HG02943 (cell line): ENCODE data around the gene LRP1-AS.
"Not testable (repeated sequence)": the region's sequence is repeated elsewhere in the genome, so short reads cannot be mapped to it uniquely, and the experiment has no call there.

Experiments used
- ATAC-seq: cut with Tn5 transposase; IDR thresholded peaks from one replicate; pipeline ENCODE4 v1.9.1; 2021; ENCODE audit warnings: mild to moderate bottlenecking, low read depth, moderate library complexity; ENCODE audit not compliant: unreplicated experiment

LRP1-AS gene

GRCh38 chr12:57124261-57124877 is 23.1 kb downstream of the LRP1-AS start:
- ATAC-seq = no peak

DNA sequence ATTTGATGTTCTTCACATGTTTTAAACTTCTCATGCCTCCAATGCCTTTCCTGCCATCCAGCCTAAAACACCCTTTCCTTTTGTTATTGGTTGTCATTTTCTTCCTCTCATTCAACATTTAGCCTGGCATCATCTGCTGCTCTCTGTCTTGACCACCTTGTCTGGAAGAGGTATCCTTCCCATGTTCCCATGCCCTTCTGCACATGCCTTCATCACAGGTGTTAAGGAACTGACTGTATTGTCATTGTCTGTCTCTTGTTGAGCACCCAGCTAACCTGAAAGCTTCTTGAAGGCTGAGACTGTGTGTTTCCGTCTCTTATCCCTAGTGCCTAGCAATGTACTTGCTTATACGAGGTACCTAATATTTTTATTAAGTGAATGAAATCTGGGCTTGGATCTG is 23.6 kb downstream of the LRP1-AS start:
- ATAC-seq = no peak

DNA sequence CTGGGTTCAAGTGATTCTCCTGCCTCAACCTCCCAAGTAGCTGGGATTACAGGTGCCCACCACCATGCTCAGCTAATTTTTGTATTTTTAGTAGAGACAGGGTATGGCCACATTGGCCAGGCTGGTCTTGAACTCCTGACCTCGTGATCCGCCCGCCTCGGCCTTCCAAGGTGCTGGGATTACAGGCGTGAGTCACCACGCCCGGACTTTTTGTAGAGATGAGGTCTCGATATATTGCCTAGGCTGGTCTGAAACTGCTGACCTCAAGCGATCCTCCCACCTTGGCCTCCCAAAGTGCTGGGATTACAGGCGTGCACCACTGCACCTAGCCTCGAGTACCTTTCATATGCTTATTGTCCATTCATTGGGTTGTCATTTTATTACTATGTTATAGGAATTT is 26.7 kb downstream of the LRP1-AS start:
- ATAC-seq = not testable (repeated sequence)

- no peak for ATAC-seq
Observed at GRCh38 chr12:57119294-57120085, 27.9 kb downstream of the LRP1-AS start.

DNA sequence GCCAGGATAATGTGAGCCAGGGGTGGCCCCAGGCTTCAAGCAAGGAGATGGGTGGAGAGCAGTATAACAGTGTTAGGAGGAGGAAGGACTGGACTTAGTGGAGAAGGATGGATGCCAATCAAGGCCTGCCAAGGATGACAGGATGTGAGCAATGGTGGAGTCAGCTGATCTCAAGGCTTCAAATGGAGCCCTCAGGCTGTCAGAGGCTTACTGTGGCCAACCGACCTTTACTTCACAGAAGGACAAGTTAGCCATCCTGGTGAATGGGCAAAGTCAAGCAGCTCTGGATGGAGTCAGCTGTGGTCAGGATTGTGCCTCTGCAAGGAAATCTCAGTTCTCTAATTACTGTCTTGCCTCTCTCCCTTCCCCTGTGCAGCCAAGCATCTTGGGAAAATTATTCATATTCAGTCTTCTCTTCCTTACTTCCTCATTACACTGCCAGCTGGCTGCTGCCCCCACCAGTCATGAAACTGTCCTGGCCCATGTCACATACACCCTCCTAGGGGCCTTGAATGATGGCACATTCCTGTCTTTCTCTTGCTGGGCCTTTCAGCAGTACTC is 28.6 kb downstream of the LRP1-AS start:
- ATAC-seq = no peak

- ATAC-seq = no peak
Observed at GRCh38 chr12:57116580-57117281, 30.7 kb downstream of the LRP1-AS start.

DNA sequence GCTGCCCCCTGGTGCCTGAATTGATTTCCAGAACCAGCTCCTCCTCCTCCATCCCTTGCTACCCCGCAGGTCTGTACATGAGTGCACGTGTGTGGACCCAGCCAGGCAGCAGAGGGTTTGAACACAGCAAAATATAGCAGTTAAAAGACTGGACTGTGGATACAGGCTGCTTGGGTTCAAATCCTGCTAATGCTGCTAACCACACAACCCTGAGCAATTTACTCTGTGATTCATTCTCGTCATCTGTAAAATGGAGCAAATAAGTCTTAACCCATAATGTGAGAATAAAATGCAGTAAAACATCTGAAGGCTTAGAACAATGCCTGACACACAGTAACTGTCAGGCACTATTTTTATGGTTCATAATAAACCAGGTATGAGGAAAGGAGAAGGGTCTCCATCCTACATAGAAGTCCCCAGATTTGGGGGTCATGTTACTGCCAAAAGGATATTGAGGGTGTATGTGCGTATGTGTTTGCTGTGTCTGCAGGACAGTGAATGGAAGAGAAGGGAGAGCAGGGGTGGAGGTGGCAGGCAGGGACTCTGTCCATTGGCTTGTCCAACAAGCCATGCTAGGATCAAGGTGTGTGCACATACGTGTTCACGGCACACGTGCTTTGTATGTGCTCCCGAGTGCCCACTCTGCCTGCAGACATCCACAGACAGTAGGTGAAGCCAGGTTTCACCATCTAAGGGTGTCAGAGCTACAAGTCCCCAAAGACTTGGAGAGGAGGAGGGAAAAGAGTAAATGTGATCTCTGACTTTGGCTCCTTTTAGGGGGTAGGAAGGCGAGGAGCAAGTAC is 34.7 kb downstream of the LRP1-AS start:
- no peak for ATAC-seq

GRCh38 chr12:57111031-57111734 is 36.2 kb downstream of the LRP1-AS start, which contains the start of gene STAT6:
STAT6 (minus strand) TSS chr12:57111362; CDS start chr12:57108278, 3,084 bp downstream.
- peak; percentile 64 for ATAC-seq

- ATAC-seq = no peak
Observed at GRCh38 chr12:57110104-57111030, 37.1 kb downstream of the LRP1-AS start.

- ATAC-seq = no peak
Observed at GRCh38 chr12:57109207-57110103, 38.0 kb downstream of the LRP1-AS start.

DNA sequence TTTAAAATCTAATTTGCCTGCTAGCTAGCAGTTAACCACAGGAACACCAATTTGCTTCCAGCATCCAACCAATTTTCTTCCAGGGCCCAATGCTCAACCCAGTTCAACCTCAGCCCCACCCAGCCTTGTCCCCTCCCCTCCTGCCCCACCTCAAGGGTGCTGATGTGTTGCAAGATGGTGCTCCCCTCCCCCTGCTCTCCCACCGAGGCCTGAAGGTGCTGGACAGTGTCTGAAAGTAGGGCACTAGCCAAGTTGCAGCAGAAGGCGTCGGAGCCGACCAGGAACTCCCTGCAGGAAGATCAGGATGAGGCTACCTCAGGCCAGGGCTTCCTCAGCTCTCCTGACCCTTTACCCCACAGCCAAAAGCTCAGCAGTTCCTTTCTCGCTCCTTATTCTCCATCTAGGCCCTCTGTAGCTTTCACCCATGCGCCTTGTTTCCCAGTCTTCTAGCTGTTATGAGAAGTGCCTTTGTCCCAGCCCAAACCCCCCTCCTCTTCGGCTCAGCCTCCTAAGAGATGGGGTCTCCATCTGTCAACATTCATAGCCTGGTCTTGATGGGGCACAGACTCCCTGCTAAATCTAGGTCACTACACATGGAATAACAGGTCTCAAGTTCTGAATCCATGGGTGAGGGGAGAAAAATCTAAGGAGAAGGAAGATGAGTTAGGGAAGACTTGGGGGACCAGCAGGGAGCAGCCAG is 39.8 kb downstream of the LRP1-AS start:
- no peak for ATAC-seq

DNA sequence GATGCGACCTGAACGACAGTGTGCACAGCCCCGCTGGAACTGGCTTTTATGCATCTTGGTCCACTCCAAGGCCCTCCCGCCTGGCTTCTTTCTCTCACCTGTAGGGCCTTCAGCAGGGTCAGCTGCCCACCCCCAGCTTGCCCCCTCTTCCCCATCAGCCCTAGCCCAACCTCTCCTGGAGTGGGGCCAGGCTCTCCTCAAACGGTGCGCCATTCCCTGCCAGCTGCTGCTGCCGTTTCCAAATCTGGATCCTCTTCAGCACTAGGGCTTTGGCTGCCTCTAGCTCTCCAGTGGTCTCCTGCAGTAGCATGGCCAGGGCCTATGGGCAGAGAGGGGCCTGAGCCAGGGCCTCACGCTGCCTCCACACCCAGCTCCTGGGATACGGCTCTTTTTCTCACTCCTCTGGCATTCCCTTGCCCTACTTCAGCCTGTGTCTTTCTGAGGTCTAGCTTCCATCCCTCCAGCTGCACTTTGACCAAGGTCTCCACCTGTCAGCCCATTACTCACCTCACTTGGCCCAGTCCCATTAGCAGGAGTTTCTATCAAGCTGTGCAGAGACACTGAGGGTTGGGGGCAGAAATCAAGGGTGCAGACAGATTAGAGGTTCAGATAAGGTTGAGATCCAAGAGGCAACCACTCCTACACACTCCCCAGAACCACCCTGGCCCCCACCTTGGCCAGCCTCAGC is 41.3 kb downstream of the LRP1-AS start:
- no peak for ATAC-seq

GRCh38 chr12:57105011-57105753 is 42.2 kb downstream of the LRP1-AS start:
- ATAC-seq = no peak

- ATAC-seq = no peak
Observed at GRCh38 chr12:57104292-57104910, 43.0 kb downstream of the LRP1-AS start.

DNA sequence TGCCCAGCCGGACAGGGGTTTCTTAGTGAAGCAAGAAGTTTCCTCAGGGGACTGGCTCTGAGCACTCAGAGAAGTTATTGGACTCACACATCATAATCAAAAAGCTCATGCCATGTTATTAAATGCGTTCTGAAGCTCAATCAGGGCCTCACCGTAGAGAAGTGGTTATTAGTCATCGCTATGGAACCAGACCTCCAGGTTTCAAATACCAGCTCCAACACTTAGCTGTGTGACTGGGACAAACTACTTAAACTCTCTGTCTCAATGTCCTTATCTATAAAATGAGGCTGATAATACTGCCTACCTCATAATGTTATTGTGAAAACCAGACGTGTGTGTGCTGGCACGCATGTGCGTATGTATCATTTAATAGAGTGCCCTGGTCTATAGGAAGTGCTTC is 43.6 kb downstream of the LRP1-AS start:
- ATAC-seq = no peak
